GM19372 (cell line): ENCODE data around the gene RILPL1.
"Not testable (repeated sequence)": the region's sequence is repeated elsewhere in the genome, so short reads cannot be mapped to it uniquely, and the experiment has no call there.

ENCODE experiments used
- ATAC-seq: cut with Tn5 transposase; IDR thresholded peaks from one replicate; pipeline ENCODE4 v1.9.1; 2021; ENCODE audit warnings: mild to moderate bottlenecking, low read depth, moderate library complexity; ENCODE audit not compliant: unreplicated experiment

RILPL1 gene

GRCh38 chr12:123533672-123534643, at the start of gene RILPL1:
Gene RILPL1 (minus strand): TSS chr12:123533719. CDS start chr12:123533482, 237 bp downstream.
- ATAC-seq, result no peak

- ATAC-seq, result no peak
Measured at GRCh38 chr12:123580772-123581171, 47.3 kb upstream of the RILPL1 start.

DNA sequence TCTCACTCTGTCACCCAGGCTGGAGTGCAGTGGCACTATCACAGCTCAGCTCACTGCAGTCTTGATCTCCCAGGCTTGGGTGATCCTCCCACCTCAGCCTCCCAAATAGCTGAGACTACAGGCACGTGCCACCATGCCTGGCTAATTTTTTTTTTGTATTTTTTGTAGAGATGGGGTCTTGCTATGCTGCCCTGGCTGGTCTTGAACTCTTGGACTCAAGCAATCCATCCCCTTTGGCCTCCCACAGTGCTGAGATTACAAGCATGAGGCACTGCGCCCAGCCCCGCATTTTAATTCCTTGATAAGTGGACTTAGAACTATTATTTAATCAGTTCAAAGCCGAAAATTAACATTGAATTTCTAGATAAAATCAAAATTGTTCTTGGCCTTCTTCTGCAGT, 45.3 kb upstream of the RILPL1 start:
- not testable (repeated sequence) for ATAC-seq

DNA sequence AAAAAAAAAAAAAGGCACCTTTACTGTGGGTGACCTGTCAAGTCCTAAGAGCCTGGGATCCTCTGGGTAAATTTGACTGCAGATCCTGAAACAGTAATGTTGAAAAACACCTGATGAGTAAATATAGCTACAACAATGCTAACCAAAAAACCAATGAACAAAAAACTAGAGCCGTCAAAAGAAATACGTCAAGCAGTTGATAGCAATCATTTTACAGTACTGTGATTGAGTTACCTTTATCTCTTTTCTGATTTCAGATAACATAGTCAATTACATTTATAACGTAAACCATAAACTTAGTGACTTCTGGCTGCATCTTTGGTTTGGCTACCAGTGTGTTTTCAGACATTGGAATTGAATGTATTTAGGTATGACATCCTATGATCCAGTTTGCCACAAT, 44.7 kb upstream of the RILPL1 start:
- no peak for ATAC-seq

GRCh38 chr12:123576611-123577010, 43.1 kb upstream of the RILPL1 start:
- no peak for ATAC-seq

- no peak for ATAC-seq
Measured at GRCh38 chr12:123573870-123574269, 40.4 kb upstream of the RILPL1 start.

GRCh38 chr12:123572391-123572790, 38.9 kb upstream of the RILPL1 start:
- ATAC-seq, result no peak

DNA sequence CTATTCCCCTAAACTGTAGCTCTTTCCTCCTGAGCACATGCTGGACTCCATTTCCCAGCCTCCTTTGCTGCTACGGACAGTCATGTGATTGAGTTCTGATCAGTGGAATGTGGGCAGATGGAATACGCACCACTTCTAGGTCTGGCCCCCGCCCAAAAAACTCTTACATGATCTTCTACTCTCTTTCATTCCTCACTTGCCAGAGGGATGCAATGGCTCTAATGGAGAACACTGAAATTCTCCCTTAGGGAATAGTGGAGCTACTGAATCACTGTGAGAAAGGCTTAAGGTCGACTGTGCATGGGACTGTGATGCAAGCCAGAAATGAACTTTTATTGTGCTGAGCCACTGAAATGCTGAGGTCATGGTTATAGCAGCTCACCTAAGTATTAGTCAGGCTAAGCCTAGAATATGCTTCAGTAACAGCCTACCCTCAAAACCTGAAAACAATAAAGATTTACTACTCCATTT, 37.9 kb upstream of the RILPL1 start:
- no peak for ATAC-seq

DNA sequence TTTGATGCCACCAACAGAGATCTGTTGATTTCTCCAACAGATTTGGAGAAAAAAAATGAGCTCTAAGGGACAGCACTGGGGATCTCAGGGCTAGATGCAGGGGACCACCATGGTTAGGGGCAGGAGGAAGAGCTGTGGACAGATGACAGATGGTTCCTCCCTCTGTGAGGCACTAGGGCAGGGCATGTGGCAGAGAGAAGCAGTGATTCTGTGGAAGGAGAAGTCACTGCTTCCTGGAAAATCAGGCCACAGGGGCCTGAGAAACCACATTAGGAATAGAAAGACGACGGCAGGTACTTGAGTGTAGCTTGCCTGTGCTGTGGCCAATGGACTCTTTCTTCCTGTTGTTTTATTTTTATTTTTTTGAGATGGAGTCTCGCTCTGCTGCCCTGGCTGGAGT, 25.9 kb upstream of the RILPL1 start:
- no peak for ATAC-seq

DNA sequence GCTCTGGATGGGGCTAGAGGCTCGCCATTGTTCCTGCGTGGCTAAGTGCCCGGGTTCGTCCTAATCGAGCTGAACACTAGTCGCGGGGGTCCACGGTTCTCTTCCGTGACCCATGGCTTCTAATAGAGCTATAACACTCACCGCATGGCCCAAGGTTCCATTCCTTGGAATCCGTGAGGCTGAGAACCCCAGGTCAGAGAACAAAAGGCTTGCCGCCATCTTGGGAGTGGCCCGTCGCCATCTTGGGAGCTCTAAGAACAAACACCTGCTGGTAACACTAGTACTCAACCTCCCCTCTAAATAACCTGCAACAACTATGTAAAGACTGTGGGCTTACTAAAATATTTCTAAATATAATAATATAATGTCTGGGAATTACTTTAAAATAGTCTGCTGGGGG, 25.0 kb upstream of the RILPL1 start:
- not testable (repeated sequence) for ATAC-seq

- not testable (repeated sequence) for ATAC-seq
Measured at GRCh38 chr12:123554843-123555242, 21.3 kb upstream of the RILPL1 start.

DNA sequence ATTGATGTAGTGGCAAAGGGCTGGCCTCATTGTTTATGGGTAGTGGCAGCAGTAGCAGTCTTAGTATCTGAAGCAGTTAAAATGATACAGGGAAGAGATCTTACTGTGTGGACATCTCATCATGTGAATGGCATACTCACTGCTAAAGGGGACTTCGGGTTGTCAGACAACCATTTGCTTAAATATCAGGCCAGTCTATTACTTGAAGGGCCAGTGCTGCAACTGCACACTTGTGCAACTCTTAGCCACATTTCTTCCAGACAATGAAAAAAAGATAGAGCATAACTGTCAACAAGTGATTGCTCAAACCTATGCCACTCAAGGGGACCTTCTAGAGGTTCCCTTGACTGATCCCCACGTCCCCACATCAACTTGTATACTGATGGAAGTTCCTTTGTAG, 20.6 kb upstream of the RILPL1 start:
- ATAC-seq, result not testable (repeated sequence)

DNA sequence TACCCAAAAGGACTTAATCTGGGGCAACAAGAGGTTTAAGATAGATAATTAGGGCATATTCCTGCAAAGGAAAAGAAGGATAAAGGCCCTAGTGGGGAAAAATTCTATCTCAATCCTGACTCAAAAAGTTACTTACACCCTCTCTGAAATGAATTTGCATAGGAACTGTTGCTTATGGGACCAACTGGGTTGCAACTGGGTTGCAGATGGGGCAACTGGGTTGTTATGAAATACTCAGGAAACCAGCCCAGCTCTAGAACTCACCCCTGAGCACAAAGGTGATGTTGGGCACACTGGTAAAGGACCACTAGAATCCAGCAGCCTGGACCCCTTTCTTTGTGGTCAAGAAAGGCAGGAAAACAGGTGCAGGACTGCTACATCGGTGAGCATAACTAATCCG, 17.2 kb upstream of the RILPL1 start:
- no peak for ATAC-seq

DNA sequence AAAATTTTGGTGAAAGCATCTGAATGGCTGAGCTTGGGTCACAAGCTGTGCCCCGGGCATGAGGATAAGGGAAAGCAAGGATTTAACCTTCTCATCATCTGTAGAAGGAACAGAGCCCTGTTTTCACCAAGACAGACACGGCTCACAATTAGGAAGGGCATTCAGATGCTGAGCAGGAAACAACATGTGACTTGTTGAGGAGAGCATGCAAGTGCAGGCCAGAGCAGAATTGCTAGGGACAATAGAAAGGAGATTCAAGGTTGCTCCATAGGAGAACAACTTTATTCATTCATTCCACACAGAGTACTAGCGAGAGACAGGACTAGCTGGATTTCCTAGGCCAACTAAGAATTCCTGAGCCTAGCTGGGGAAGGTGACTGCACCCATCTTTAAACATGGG, 14.6 kb upstream of the RILPL1 start:
- no peak for ATAC-seq

DNA sequence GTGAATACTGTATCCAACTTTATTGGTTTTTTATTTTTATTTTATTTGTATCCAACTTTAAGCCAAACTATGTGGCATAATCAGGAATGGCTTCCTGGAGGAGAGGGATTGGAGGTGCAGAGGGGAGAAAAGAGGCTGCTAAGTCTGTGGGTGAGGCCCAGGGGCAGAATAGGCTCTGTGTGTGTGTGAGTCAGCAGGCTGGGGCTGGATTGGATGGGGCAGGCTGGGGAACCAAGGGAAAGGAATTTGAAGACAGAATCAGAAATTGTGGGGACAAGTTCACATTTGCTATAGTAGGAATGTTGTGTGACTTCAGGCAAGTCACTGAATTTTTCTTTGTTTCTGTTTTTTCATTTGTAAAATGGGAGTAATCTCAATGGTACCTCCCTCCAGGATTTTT, 12.8 kb upstream of the RILPL1 start:
- ATAC-seq, result no peak

GRCh38 chr12:123543541-123543940, 10.0 kb upstream of the RILPL1 start:
- no peak for ATAC-seq

DNA sequence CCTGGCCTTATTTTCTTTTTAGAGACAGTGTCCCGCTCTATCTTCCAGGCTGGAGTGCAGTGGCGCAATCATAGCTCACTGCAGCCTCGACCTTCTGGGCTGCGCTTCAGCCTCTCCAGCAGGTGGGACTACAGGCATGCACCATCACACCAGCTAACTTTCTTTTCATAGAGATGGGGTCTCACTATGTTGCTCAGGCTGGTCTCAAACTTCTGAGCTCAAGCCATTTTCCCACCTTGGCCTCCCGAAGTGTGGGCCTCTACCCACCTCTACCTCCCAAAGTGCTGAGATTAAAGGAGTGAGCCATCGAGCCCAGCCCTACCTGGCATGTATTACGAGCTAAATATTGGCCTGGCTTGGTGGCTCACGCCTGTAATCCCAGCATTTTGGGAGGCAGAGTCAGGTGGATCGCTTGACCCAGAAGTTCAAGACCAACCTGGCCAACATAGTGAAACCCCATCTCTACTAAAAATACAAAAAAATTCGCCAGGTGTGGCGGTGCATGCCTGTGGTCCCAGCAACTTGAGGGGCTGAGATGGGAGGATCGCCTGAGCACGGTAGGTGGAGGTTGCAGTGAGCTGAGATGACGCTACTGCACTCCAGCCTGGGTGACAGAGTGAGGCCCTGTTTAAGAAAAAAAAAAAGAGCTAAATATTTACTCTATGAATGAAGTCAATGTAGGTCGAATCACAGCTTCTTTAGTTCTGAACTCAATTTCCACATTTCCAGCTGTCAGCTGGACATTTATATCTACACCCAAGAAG, 7.6 kb upstream of the RILPL1 start:
- no peak for ATAC-seq

DNA sequence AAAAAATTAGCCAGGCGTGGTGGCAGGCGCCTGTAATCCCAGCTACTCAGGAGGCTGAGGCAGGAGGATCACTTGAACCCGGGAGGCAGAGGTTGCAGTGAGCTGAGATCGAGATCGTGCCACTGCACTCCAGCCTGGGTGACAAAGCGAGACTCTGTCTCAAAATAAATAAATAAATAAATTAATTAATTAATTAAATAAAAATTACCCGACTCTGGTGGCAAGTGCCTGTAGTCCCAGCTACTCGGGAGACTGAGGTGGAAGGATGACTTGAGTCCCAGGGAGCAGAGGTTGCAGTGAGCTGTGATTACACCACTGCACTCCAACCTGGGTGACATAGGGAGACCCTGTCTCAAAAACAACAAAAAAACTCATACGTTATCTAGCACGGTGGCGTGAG, 2.4 kb upstream of the RILPL1 start:
- ATAC-seq, result not testable (repeated sequence)

GRCh38 chr12:123532808-123533649, 490 bp downstream of the RILPL1 start:
- no peak for ATAC-seq

DNA sequence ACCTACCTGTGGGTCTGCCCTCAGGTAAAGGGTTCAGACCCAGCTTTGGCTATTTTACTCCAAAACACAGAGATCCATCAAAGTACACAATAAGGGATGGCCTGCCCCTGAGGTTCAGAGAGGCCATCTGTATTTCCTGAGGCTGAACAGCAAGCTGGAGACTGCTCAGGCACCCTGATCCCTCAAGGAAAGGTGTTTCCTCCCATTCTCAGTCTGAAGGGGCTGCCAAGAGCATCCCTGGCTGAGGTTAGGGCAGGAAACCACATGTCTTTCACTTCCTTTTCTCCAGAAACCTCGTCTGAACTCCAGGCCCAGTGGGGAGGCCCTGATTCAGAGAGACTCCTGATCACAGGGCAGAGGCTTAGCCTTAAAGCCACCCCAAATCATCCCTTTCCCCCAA, 1.5 kb downstream of the RILPL1 start:
- ATAC-seq, result no peak
